Measurements from ENCODE around the gene ARHGEF35. TPM values are rescaled to one million over a fixed set of nuclear protein-coding genes. Genes with fewer than 3 reads are reported as not detected.
"Not testable (repeated sequence)": the region's sequence is repeated elsewhere in the genome, so short reads cannot be mapped to it uniquely, and the experiment has no call there.

The ARHGEF35 gene
- total RNA-seq, 1 donor from 2014 or later = under 0.01 TPM

- DNase-seq = peak; percentile 40
These were observed 17.1 kb downstream of the ARHGEF35 start for GRCh38 chr7:144178380-144179164.

DNA sequence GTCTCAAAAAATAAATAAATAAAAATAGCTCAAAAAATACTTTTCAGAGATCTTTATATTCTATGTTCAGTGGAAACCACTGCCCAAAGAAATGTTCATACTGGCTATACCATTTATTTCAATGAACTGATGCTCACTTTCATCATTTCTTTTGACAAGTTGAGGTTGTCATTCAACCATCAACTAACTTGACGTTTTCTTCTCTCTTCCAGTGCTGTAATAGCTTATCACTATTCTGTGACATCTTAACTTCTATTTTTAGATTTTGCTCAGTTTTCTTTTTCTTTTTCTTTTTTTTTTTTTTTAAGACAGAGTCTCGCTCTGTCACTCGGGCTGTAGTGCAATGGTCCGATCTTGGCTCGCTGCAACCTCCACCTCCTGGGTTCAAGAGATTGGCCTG lies 21.0 kb downstream of the ARHGEF35 start:
- no peak for DNase-seq

DNA sequence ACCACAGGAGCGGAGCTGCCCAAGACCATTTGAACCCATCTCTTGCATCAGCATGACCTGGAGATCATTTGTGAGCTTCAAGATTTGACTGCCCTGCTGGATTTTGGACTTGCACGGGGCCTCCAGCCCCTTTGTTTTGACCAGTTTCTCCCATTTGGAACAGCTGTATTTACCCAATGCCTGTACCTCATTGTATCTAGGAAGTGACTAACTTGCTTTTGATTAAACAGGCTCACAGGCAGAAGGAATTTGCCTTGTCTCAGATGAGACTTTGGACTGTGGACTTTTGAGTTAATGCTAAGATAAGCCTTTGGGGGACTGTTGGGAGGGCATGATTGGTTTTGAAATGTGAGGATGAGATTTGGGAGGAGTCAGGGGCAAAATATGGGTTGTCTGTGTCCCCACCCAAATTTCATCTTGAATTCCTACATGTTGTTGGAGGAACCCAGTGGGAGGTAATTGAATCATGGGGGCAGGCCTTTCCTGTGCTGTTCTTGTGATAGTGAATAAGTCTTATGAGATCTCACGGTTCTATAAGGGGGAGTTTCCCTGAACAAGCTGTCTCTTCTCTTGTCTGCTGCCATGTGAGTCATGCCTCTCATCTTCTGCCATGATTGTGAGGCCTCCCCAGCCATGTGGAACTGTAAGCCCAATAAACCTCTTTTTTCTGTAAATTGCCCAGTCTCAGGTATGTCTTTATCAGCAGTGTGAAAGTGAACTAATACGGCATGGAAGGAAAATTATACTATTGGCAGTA lies 23.9 kb downstream of the ARHGEF35 start:
- not testable (repeated sequence) for DNase-seq

DNA sequence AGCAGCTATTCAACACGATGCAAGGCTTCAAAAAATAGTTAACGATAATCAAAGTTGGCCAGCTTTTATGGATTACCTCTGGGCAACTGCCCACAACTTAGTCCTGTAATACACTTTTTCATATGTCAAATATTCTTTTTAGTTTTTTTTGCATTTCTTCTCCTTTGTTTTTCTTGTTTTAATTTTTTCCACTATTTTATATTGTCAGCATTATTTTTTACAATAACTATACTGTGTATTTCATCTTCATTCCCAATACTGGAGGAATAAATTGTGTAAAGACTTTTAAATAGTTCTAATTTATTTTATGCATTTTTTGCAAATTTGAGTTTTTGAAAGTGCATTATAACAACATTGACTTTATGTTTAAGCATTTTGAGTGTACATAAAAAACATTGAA lies 30.8 kb downstream of the ARHGEF35 start:
- no peak for DNase-seq

- no peak for DNase-seq
These were observed 36.8 kb downstream of the ARHGEF35 start for GRCh38 chr7:144158861-144159260.

GRCh38 chr7:144148224-144148827 lies 47.3 kb downstream of the ARHGEF35 start:
- no peak for DNase-seq

DNA sequence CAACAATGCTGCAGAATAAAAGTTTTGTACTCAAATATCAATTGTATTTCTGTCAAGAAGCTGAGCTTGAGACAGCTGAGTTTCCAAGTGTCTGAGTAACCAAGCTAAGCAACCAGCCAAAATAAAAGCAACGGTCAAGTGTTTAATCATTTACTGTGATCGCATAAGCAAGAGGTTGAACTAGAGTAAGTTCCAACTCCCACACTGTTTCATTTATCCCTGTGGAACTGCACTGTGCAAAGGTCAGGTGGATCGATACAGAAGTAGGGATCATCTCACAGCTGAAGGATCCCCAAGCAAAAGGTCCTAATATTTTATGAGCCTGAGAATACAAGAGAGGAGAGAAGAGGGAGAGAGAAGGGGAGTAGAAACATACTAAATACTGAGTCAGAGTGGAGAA lies 51.2 kb downstream of the ARHGEF35 start:
- no peak for DNase-seq

- no peak for DNase-seq
These were observed 53.4 kb downstream of the ARHGEF35 start for GRCh38 chr7:144142187-144142586.

DNA sequence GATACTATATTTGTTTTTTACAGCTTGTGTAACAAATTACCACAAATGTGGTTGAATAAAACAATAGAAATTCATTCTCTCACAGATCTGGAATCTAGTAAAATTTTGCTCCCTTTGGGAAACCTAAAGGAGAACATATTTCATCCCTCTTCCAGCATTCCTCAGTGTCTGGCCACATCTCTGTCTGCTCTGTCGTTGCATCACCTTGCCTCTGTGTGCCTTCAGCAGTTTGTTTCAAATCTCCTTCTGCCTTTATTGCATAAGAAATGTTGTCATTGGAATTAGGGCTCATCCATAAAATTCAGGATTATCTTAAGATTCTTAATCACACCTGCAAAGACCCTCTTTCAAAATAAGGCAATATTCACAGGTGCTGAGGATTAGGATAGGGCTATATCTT lies 58.1 kb downstream of the ARHGEF35 start:
- DNase-seq = no peak

Other genes with a start within 250 kb of the ARHGEF35 start
- not detected in 2 replicates for gene OR2F1, start 241.0 kb downstream of the ARHGEF35 start, total RNA-seq
- not detected in 2 replicates for gene OR6B1, start 195.5 kb downstream of the ARHGEF35 start, total RNA-seq
- gene OR2A5, start 146.9 kb downstream of the ARHGEF35 start, total RNA-seq = not detected in 2 replicates
- gene OR2A25, start 126.0 kb downstream of the ARHGEF35 start, total RNA-seq = not detected in 2 replicates
- gene OR2A12, start 109.6 kb downstream of the ARHGEF35 start, total RNA-seq = not detected in 2 replicates
- gene OR2A2, start 86.2 kb downstream of the ARHGEF35 start, total RNA-seq = not detected in 2 replicates
- gene OR2A14, start 72.7 kb downstream of the ARHGEF35 start, total RNA-seq = not detected in 2 replicates
- gene CTAGE4, start 12.4 kb downstream of the ARHGEF35 start, total RNA-seq = 0.17 TPM in 1 of 2 replicates, not detected in the other
- gene OR2A42, start 43.8 kb upstream of the ARHGEF35 start, total RNA-seq = not detected in 2 replicates
- 0.05 TPM in 1 of 2 replicates, not detected in the other for gene OR2A7, start 69.0 kb upstream of the ARHGEF35 start, total RNA-seq
- gene CTAGE8, start 73.5 kb upstream of the ARHGEF35 start, total RNA-seq = 0.14 TPM in 1 of 2 replicates, not detected in the other
- gene OR2A1, start 116.6 kb upstream of the ARHGEF35 start, total RNA-seq = not detected in 2 replicates
- 0.17 and 0.28 TPM in 2 replicates for gene ARHGEF5, start 159.6 kb upstream of the ARHGEF35 start, total RNA-seq
- not detected in 2 replicates for gene NOBOX, start 207.9 kb upstream of the ARHGEF35 start, total RNA-seq